ENCODE data around the gene CNIH2. TPM values are rescaled to one million over a fixed set of nuclear protein-coding genes. Genes with fewer than 3 reads are reported as not detected.
A peak's percentile ranks its signal among the peaks of the same experiment; 100 is the strongest.

Gene CNIH2
- total and polyA plus RNA-seq, 2 of the 13 experiments (the other 11 are each of a cell fraction or from before 2014, with no cell fraction given) = 0.60 to 0.69 TPM

GRCh38 chr11:66289548-66290329 is 11.8 kb downstream of the CNIH2 start (continued):
- TF ChIP-seq ZNF646 (CRISPR knock-in tag; IDR thresholded peaks at IDR 0.05) (no peak), SKIL (CRISPR knock-in tag; IDR thresholded peaks at IDR 0.05; ENCODE audit: borderline replicate concordance) (no peak), PRMT3 (CRISPR knock-in tag; IDR thresholded peaks at IDR 0.05; ENCODE audit: borderline replicate concordance, low read depth) (no peak), ZNF350 (CRISPR knock-in tag; IDR thresholded peaks at IDR 0.05; ENCODE audit: borderline replicate concordance, low read depth) (no peak; the same call in 1 of the 2 replicates), ZKSCAN5 (CRISPR knock-in tag; IDR thresholded peaks at IDR 0.05) (0 out of 2 replicates have a peak, but pooled peaks have one; percentile 22), JUN (CRISPR knock-in tag; IDR thresholded peaks at IDR 0.05) (no peak), ZNF503 (CRISPR knock-in tag; IDR thresholded peaks at IDR 0.05) (no peak; the same call in 1 of the 2 replicates), HHEX (CRISPR knock-in tag; IDR thresholded peaks at IDR 0.05) (no peak), ESRRA (CRISPR knock-in tag; IDR thresholded peaks at IDR 0.05; ENCODE audit: low read depth) (peak; percentile 38; the same call in 1 of the 2 replicates), ZBTB49 (CRISPR knock-in tag; IDR thresholded peaks at IDR 0.05; ENCODE audit: borderline replicate concordance) (peak; percentile 86; the same call in 1 of the 2 replicates), ZNF44 (CRISPR knock-in tag; IDR thresholded peaks at IDR 0.05) (0 out of 2 replicates have a peak, but pooled peaks have one; percentile 33), STAG1 (CRISPR knock-in tag; IDR thresholded peaks at IDR 0.05) (no peak), CERS6 (CRISPR knock-in tag; IDR thresholded peaks at IDR 0.05) (no peak), DNMT3B (CRISPR knock-in tag; conservative IDR thresholded peaks at IDR 0.05) (peak; percentile 95; the same call in 1 of the 2 replicates)

Data from HepG2 (cell line).